ENCODE data around the gene KIF4B.

KIF4B gene

GRCh38 chr5:155056644-155057269 lies 43.2 kb downstream of the KIF4B start:
- no peak for DNase-seq

- DNase-seq: no peak
Observed at GRCh38 chr5:155057626-155058025, 44.1 kb downstream of the KIF4B start.

- DNase-seq: no peak
Observed at GRCh38 chr5:155064580-155064979, 51.0 kb downstream of the KIF4B start.

GRCh38 chr5:155066886-155067595 lies 53.5 kb downstream of the KIF4B start:
- DNase-seq: no peak
